HepG2 (cell line): Measurements from ENCODE around the gene LEF1. TPM values are rescaled to one million over a fixed set of nuclear protein-coding genes. Genes with fewer than 3 reads are reported as not detected.
A peak's percentile ranks its signal among the peaks of the same experiment; 100 is the strongest.

Experiments used
- CENPX ChIP-seq: sonication (generic); formaldehyde crosslinking; IDR thresholded peaks from 2 replicates; pipeline ENCODE4 v1.9.0; 2021; ENCODE audit warnings: mild to moderate bottlenecking, missing genetic modification reagents, moderate library complexity
- DNMT3B ChIP-seq: conservative IDR thresholded peaks from 2 replicates; pipeline ENCODE4 v1.6.1; 2016; ENCODE audit warnings: missing biosample characterization, control low read depth
- HHEX ChIP-seq: IDR thresholded peaks from 2 replicates; pipeline ENCODE4 v1.6.1; 2016; ENCODE audit warnings: control low read depth
- IRF1 ChIP-seq: sonication (generic); formaldehyde crosslinking; IDR thresholded peaks from 2 replicates; pipeline ENCODE4 v1.4.0; 2020; ENCODE audit warnings: low read depth, mild to moderate bottlenecking, missing genetic modification reagents
- NFKBIZ ChIP-seq: IDR thresholded peaks from 2 replicates; pipeline ENCODE4 v1.6.1; 2018; ENCODE audit warnings: missing genetic modification reagents, missing compliant biosample characterization
- SIX1 ChIP-seq: sonication (generic); formaldehyde crosslinking; IDR thresholded peaks from 2 replicates; pipeline ENCODE4 v1.4.0; 2020; ENCODE audit warnings: missing genetic modification reagents, borderline replicate concordance
- ZNF512 ChIP-seq: sonication (generic); formaldehyde crosslinking; IDR thresholded peaks from 2 replicates; pipeline ENCODE4 v1.4.0; 2020; ENCODE audit warnings: mild to moderate bottlenecking, missing genetic modification reagents
- polyA plus RNA-seq, 8 experiments: library from polyadenylated mRNA; depleted of rRNA in 3 of 8; stranded (reverse) in 7 of 8; unstranded in 1 of 8; fragments of >200 nt; fragmentation: Illumina TruSeq in 4 of 8; extraction: Trizol in 4 of 8; gene quantifications; 2 replicates each; pipeline versions ENCODE4 v1.2.1 to v1.2.3, GENCODE V29; 2011 to 2016; ENCODE audit warnings: low read depth in 4 of 8, missing spikeins in 1 of 8, mixed read lengths in 1 of 8; ENCODE audit not compliant: insufficient read depth in 1 of 8
- total RNA-seq, 5 experiments: library from RNA; depleted of rRNA; stranded (reverse); fragments of >200 nt; fragmentation: Illumina TruSeq; extraction: Trizol; gene quantifications; 2 replicates each; pipeline ENCODE4 v1.2.3, GENCODE V29; 2016; ENCODE audit warnings: low read depth in 1 of 5
- TF ChIP-seq, protein P1 (sequence below): sonication (generic); formaldehyde crosslinking; IDR thresholded peaks from 2 replicates; pipeline ENCODE4 v1.8.1; 2023; ENCODE audit warnings: mild to moderate bottlenecking, inconsistent platforms, moderate library complexity, missing genetic modification reagents, borderline replicate concordance
- TF ChIP-seq, protein P2 (sequence below): sonication (generic); formaldehyde crosslinking; IDR thresholded peaks from 2 replicates; pipeline ENCODE4 v1.4.0; 2020; ENCODE audit warnings: missing genetic modification reagents
- TF ChIP-seq, protein P3 (sequence below), 2 experiments: fragments of 450-650 bp in 1 of 2; sonication (generic) in 1 of 2; formaldehyde crosslinking in 1 of 2; IDR thresholded peaks; 2 replicates each; pipeline versions ENCODE4 v1.6.1 to v1.8.0; 2016 to 2022; ENCODE audit warnings: antibody characterized with exemption in 1 of 2, mild to moderate bottlenecking in 1 of 2, missing genetic modification reagents in 1 of 2

LEF1 gene
- total and polyA plus RNA-seq, 2 of the 13 experiments (the other 11 are each of a cell fraction or from before 2014, with no cell fraction given) = 0.22 to 0.29 TPM

DNA sequence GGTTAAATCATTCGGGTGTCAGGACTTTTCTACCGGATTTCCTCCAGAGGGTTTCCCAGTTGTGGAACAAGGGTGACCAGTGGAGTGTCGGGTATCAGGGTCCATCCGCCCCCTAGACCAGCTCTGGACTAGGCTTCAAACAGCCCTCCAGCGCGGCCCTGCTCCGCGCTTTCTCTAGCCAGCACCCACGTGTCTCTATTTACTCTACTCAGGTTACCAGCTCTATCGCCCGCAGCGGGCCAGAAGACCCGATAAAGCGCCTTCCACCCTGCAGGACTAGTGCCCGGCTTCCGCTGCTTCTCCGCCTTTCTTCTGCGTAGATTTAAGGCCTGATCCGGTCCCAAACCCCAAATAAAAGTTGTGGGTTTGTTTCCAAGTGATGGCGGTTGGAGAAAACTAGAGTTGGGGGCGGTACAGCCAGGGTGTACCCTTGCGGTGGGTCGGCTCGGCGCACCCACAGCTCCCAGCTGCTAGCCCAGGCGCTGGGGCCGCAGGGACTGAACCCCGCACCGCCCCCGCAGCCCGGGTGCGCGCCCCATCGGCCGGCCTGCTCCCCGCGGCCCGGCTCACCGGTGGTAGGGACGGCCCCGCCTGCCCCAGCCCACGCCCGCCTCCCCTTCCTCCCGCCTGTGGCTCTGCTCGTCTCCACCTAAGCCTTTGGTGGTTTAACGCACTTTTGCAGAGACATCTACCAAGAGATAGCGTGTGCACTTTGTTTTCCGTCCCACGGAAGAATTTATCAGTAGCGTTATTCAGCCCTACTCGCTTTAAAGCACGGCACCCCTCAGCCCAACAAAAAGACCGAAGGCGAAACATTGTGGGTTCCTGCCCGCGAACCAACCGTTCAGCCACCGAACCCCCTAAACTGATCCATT lies 2.1 kb downstream of the LEF1 start (continued):
- TF ChIP-seq, protein P1, sequence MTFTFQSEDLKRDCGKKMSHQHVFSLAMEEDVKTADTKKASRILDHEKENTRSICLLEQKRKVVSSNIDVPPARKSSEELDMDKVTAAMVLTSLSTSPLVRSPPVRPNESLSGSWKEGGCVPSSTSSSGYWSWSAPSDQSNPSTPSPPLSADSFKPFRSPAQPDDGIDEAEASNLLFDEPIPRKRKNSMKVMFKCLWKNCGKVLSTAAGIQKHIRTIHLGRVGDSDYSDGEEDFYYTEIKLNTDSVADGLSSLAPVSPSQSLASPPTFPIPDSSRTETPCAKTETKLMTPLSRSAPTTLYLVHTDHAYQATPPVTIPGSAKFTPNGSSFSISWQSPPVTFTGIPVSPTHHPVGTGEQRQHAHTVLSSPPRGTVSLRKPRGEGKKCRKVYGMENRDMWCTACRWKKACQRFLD (CRISPR knock-in tag) = no peak
- TF ChIP-seq DNMT3B (CRISPR knock-in tag) (no peak), ZNF512 (no peak), IRF1 (CRISPR knock-in tag) (no peak), CENPX (CRISPR knock-in tag) (no peak), HHEX (CRISPR knock-in tag) (no peak), NFKBIZ (no peak), SIX1 (CRISPR knock-in tag) (peak; percentile 84; the same call in 1 of the 2 replicates)
- TF ChIP-seq, protein P2, sequence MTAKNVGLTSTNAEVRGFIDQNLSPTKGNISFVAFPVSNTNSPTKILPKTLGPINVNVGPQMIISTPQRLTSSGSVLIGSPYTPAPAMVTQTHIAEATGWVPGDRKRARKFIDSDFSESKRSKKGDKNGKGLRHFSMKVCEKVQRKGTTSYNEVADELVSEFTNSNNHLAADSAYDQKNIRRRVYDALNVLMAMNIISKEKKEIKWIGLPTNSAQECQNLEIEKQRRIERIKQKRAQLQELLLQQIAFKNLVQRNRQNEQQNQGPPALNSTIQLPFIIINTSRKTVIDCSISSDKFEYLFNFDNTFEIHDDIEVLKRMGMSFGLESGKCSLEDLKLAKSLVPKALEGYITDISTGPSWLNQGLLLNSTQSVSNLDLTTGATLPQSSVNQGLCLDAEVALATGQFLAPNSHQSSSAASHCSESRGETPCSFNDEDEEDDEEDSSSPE (CRISPR knock-in tag) = peak; percentile 63; the same call in 1 of the 2 replicates
- TF ChIP-seq, protein P3, sequence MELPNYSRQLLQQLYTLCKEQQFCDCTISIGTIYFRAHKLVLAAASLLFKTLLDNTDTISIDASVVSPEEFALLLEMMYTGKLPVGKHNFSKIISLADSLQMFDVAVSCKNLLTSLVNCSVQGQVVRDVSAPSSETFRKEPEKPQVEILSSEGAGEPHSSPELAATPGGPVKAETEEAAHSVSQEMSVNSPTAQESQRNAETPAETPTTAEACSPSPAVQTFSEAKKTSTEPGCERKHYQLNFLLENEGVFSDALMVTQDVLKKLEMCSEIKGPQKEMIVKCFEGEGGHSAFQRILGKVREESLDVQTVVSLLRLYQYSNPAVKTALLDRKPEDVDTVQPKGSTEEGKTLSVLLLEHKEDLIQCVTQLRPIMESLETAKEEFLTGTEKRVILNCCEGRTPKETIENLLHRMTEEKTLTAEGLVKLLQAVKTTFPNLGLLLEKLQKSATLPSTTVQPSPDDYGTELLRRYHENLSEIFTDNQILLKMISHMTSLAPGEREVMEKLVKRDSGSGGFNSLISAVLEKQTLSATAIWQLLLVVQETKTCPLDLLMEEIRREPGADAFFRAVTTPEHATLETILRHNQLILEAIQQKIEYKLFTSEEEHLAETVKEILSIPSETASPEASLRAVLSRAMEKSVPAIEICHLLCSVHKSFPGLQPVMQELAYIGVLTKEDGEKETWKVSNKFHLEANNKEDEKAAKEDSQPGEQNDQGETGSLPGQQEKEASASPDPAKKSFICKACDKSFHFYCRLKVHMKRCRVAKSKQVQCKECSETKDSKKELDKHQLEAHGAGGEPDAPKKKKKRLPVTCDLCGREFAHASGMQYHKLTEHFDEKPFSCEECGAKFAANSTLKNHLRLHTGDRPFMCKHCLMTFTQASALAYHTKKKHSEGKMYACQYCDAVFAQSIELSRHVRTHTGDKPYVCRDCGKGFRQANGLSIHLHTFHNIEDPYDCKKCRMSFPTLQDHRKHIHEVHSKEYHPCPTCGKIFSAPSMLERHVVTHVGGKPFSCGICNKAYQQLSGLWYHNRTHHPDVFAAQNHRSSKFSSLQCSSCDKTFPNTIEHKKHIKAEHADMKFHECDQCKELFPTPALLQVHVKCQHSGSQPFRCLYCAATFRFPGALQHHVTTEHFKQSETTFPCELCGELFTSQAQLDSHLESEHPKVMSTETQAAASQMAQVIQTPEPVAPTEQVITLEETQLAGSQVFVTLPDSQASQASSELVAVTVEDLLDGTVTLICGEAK (IDR thresholded peaks at IDR 0.05) = no peak
- TF ChIP-seq, protein P3 (CRISPR knock-in tag; IDR thresholded peaks at IDR 0.05) = 0 out of 2 replicates have a peak, but pooled peaks have one; percentile 34
